IMR-90 (cell line): ENCODE data around the gene HERC4. TPM values are rescaled to one million over a fixed set of nuclear protein-coding genes. Genes with fewer than 3 reads are reported as not detected.
"Not testable (repeated sequence)": the region's sequence is repeated elsewhere in the genome, so short reads cannot be mapped to it uniquely, and the experiment has no call there.

ENCODE experiments used
- ATAC-seq: fragments of 200-7000 bp; cut with Tn5 transposase; 2 replicates; pipeline ENCODE4 v1.9.1; 2020; ENCODE audit warnings: low read depth, mild to moderate bottlenecking, moderate library complexity
- BruUV-seq: library from RNA; stranded (reverse); fragments of 400-500 nt; replicated peaks from 2 replicates; lab custom pipeline; 2021; lab: Mats Ljungman, UMichigan
- CTCF ChIA-PET: fragments of 300-600 bp; formaldehyde crosslinking; extraction: SDS; loops from one replicate; lab custom pipeline; 2021; ENCODE audit warnings: antibody characterized with exemption; lab: Yijun Ruan, JAX
- POLR2A ChIA-PET: fragments of 300-600 bp; sonication (Branson Sonifier 250); formaldehyde crosslinking; loops from one replicate; lab custom pipeline; 2022; ENCODE audit warnings: antibody characterized with exemption; ENCODE audit not compliant: unreplicated experiment; lab: Charles Lee
- DNase-seq: peaks from one replicate; pipeline ENCODE4 v3.0.0; 2013
- H2AFZ ChIP-seq: replicated peaks from 2 replicates; pipeline ENCODE3; 2013; ENCODE audit warnings: low read length, mild to moderate bottlenecking; ENCODE audit not compliant: poor library complexity
- H2AK5ac ChIP-seq: 2 replicates; pipeline ENCODE4 v1.6.1; 2013; ENCODE audit warnings: low read depth, low read length, inconsistent platforms
- H2AK9ac ChIP-seq: replicated peaks from 2 replicates; pipeline ENCODE3; 2013; ENCODE audit warnings: mild to moderate bottlenecking, low read depth, low read length, moderate library complexity; ENCODE audit not compliant: poor library complexity
- H2BK120ac ChIP-seq: 2 replicates; pipeline ENCODE4 v1.6.1; 2013; ENCODE audit warnings: low read depth, low read length, inconsistent platforms
- H2BK15ac ChIP-seq: 3 replicates; pipeline ENCODE4 v1.6.1; 2013; ENCODE audit warnings: low read depth, low read length, inconsistent platforms
- H2BK20ac ChIP-seq: 2 replicates; pipeline ENCODE4 v1.6.1; 2013; ENCODE audit warnings: low read depth, mild to moderate bottlenecking, inconsistent platforms, low read length, moderate library complexity
- H2BK5ac ChIP-seq: 2 replicates; pipeline ENCODE4 v1.6.1; 2013; ENCODE audit warnings: mild to moderate bottlenecking, low read depth, low read length, inconsistent platforms; ENCODE audit not compliant: poor library complexity, severe bottlenecking
- H3K14ac ChIP-seq: replicated peaks from 2 replicates; pipeline ENCODE4 v1.6.1; 2013; ENCODE audit warnings: low read depth, low read length, inconsistent platforms
- H3K18ac ChIP-seq: 2 replicates; pipeline ENCODE4 v1.6.1; 2013; ENCODE audit warnings: low read depth, low read length, control low read depth
- H3K23ac ChIP-seq: 2 replicates; pipeline ENCODE4 v1.6.1; 2013; ENCODE audit warnings: low read depth, low read length, inconsistent platforms
- H3K27ac ChIP-seq: 2 replicates; pipeline ENCODE4 v1.5.1; 2013; ENCODE audit warnings: mild to moderate bottlenecking, control low read depth, low read length; ENCODE audit not compliant: insufficient read depth
- H3K27me3 ChIP-seq: 2 replicates; pipeline ENCODE4 v1.6.1; 2013; ENCODE audit warnings: low read length; ENCODE audit not compliant: control insufficient read depth, insufficient read depth
- H3K36me3 ChIP-seq: 2 replicates; pipeline ENCODE4 v1.6.1; 2013; ENCODE audit warnings: low read length, mixed read lengths; ENCODE audit not compliant: control insufficient read depth, insufficient read depth
- H3K4ac ChIP-seq: 2 replicates; pipeline ENCODE4 v1.6.1; 2013; ENCODE audit warnings: low read depth, low read length, inconsistent platforms
- H3K4me1 ChIP-seq: 2 replicates; pipeline ENCODE4 v1.6.1; 2013; ENCODE audit warnings: low read length, mixed read lengths; ENCODE audit not compliant: control insufficient read depth, insufficient read depth
- H3K4me2 ChIP-seq: 2 replicates; pipeline ENCODE4 v1.6.1; 2013; ENCODE audit warnings: low read depth, mild to moderate bottlenecking, control low read depth, low read length, moderate library complexity
- H3K4me3 ChIP-seq: 2 replicates; pipeline ENCODE4 v1.5.1; 2013; ENCODE audit warnings: low read depth, mild to moderate bottlenecking, control low read depth, low read length, moderate library complexity; ENCODE audit not compliant: insufficient read depth
- H3K56ac ChIP-seq: 2 replicates; pipeline ENCODE4 v1.6.1; 2013; ENCODE audit warnings: low read length, inconsistent platforms; ENCODE audit not compliant: insufficient read depth; ENCODE audit errors: extremely low read depth
- H3K79me1 ChIP-seq, 2 experiments: 2 replicates each; pipeline ENCODE4 v1.6.1; 2013; ENCODE audit warnings: low read length in 2 of 2, inconsistent platforms in 1 of 2, low read depth in 1 of 2
- H3K9ac ChIP-seq: 2 replicates; pipeline ENCODE4 v1.6.1; 2013; ENCODE audit warnings: low read depth, low read length, control low read depth
- H3K9me1 ChIP-seq: 2 replicates; pipeline ENCODE4 v1.6.1; 2013; ENCODE audit warnings: low read length, inconsistent platforms; ENCODE audit not compliant: insufficient read depth
- H3K9me3 ChIP-seq: 2 replicates; pipeline ENCODE4 v1.6.1; 2013; ENCODE audit warnings: low read length; ENCODE audit not compliant: control insufficient read depth, insufficient read depth
- H4K20me1 ChIP-seq: 2 replicates; pipeline ENCODE4 v1.6.1; 2013; ENCODE audit warnings: low read length, inconsistent platforms; ENCODE audit not compliant: insufficient read depth
- H4K5ac ChIP-seq: 2 replicates; pipeline ENCODE4 v1.6.1; 2013; ENCODE audit warnings: mild to moderate bottlenecking, low read depth, low read length, control low read depth
- H4K8ac ChIP-seq, 2 experiments: 2 replicates each; pipeline ENCODE4 v1.6.1; 2013; ENCODE audit warnings: low read depth in 2 of 2, low read length in 2 of 2, control low read depth in 1 of 2, inconsistent platforms in 1 of 2
- H4K91ac ChIP-seq: 2 replicates; pipeline ENCODE4 v1.6.1; 2013; ENCODE audit warnings: low read depth, low read length, inconsistent platforms; ENCODE audit not compliant: insufficient read depth
- WGBS, 2 experiments: methylation state at CpG; one replicate each; pipeline versions ENCODE4 v1.1.5 to v1.1.7; 2013; ENCODE audit warnings: missing lambda C conversion rate in 2 of 2; ENCODE audit not compliant: insufficient read length in 1 of 2; ENCODE audit errors: extremely low coverage in 2 of 2; 5-methylcytosine and 5-hydroxymethylcytosine counted together
- dilution Hi-C: fragments of 300-500 bp; cut with HindIII; formaldehyde crosslinking; loops from one replicate; pipeline ENCODE4 v1.14.3; 2018; ENCODE audit warnings: low sequenced_read_pairs; ENCODE audit not compliant: unreplicated experiment
- in situ Hi-C: fragments of 300-500 bp; cut with MboI; formaldehyde crosslinking; loops from 3 replicates; pipeline ENCODE4 v1.14.3; 2019; ENCODE audit warnings: low sequenced_read_pairs, inconsistent platforms, mixed read lengths
- intact Hi-C: fragments of 100-400 bp; cut with micrococcal nuclease; formaldehyde crosslinking; loops from 2 replicates; pipeline ENCODE4 v1.10.0; 2022
- polyA plus RNA-seq, 3 experiments: library from polyadenylated mRNA; depleted of rRNA; stranded (reverse); fragments of >200 nt; gene quantifications; 2 replicates each; pipeline ENCODE4 v1.2.3, GENCODE V29; 2012; ENCODE audit warnings: low replicate concordance in 1 of 3
- total RNA-seq: library from RNA; depleted of rRNA; stranded (reverse); fragments of >200 nt; gene quantifications from 2 replicates; pipeline ENCODE4 v1.2.3, GENCODE V29; 2012

The HERC4 gene
- total and polyA plus RNA-seq, 2 of the 4 experiments (the other 2 are of a cell fraction), result 66.6 to 92.8 TPM

DNA sequence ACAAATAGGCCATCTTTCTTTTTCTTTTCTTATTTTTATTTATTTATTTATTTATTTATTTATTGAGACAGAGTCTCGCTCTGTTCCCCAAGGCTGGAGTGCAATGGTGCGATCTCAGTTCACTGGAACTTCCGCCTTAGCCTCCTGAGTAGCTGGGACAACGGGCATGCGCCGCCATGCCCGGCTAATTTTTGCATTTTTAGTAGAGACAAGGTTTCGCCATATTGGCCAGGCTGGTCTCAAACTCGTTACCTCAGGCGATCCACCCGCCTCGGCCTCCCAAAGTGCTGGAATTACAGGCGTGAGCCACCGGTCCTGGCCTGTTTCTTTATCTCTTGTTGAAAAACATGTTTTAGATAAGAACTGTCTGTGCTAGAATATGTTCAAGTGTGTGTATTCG lies 998 bp upstream of the HERC4 start:
- Histone ChIP-seq H4K8ac (peak overlapping the region in 1 of 2 experiments; percentile 96; a peak in 1 of 4 replicates), H4K5ac (0 out of 2 replicates have a peak overlapping the region, but pooled peaks have one; percentile 99), H4K20me1 (peaks cover 17% of the 10 kb centered on the region)
- H2BK120ac ChIP-seq, H3K14ac ChIP-seq, H2BK5ac ChIP-seq, BruUV-seq, H3K23ac ChIP-seq, POLR2A ChIA-PET, ATAC-seq, H2BK15ac ChIP-seq, H3K4me1 ChIP-seq, H3K18ac ChIP-seq, in situ Hi-C loops, H3K27ac ChIP-seq, H2AK9ac ChIP-seq, H3K9me1 ChIP-seq, H4K91ac ChIP-seq, DNase-seq, H3K4me2 ChIP-seq, H2BK20ac ChIP-seq, H3K36me3 ChIP-seq, H3K4me3 ChIP-seq, H2AK5ac ChIP-seq, H3K4ac ChIP-seq, H3K79me1 ChIP-seq, H3K9ac ChIP-seq, H3K9me3 ChIP-seq, dilution Hi-C loops, H3K27me3 ChIP-seq, H3K56ac ChIP-seq, H2AFZ ChIP-seq: not testable (repeated sequence)
- 94% methylated on average over 9 of the region's 15 CpGs; no CpG with 5 or more reads in 1 of the 2 experiments for WGBS, 2 experiments
- CTCF ChIA-PET, result interaction anchor here (1.2 kb wide), 1 partner anchor 137 kb away, joined by 5 read pairs; no protein-coding TSS in a partner anchor
- intact Hi-C loops, result loop anchor here (10.0 kb wide), 1 partner anchor 259 kb away; the partner anchor contains the start of genes HNRNPH3 and PBLD
